ENCODE measurements around the gene GPC6.

The GPC6 gene

DNA sequence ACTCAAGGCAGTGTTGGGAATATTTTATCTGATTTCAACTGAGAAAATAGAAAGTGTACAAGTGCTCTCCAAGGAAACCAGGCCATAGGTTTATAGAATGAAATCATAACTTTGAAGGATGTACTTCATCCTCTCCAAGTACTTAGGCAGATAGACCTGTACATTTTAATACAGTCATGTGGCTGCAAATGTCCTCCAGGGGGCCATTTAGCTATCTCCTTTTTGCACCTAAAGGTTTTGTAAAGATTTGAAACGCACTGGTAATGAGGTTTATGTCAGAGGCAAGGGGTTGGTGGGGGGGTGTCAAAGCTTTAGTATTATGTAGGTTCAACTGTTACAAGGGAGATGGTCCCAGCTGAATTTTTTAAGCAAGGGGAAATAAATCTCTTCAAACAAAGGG lies 888.4 kb downstream of the GPC6 start:
- Histone ChIP-seq H3K36me3 (replicated peaks; ENCODE audit: insufficient read depth, low read length) (no peaks in the 10 kb centered on the region), H3K27ac (ENCODE audit: low read length) (no peak overlapping the region), H3K4me3 (ENCODE audit: low read length) (no peak overlapping the region), H3F3A (ENCODE audit: insufficient read depth, low read length) (no peaks in the 10 kb centered on the region), H3K27me3 (replicated peaks; ENCODE audit: insufficient read depth, low read length) (no peaks in the 10 kb centered on the region), H3K9me3 (replicated peaks; ENCODE audit: insufficient read depth, low read length) (no peaks in the 10 kb centered on the region), H3K9me2 (replicated peaks; ENCODE audit: insufficient read depth, low read length) (no peaks in the 10 kb centered on the region), H3K4me1 (ENCODE audit: low read length) (0 out of 2 replicates have a peak, but pooled peaks cover 3% of the 10 kb centered on the region), H4K20me1 (ENCODE audit: insufficient read depth, low read length) (no peaks in the 10 kb centered on the region), H3K4me2 (ENCODE audit: low read depth, low read length) (no peak overlapping the region), H2AFZ (ENCODE audit: low read length) (no peak overlapping the region), H3K79me2 (ENCODE audit: low read length) (no peaks in the 10 kb centered on the region), H3K9ac (ENCODE audit: low read length) (no peak overlapping the region)
- no peak for TF ChIP-seq CTCF (IDR thresholded peaks at IDR 0.05; ENCODE audit: low read length)
- no peak for TF ChIP-seq EZH2 (optimal IDR thresholded peaks at IDR 0.05; ENCODE audit: low read depth, low read length)
- no peak for TF ChIP-seq EZH2phosphoT487 (IDR thresholded peaks at IDR 0.05; ENCODE audit: low read length)
- DNase-seq: no peak

DNA sequence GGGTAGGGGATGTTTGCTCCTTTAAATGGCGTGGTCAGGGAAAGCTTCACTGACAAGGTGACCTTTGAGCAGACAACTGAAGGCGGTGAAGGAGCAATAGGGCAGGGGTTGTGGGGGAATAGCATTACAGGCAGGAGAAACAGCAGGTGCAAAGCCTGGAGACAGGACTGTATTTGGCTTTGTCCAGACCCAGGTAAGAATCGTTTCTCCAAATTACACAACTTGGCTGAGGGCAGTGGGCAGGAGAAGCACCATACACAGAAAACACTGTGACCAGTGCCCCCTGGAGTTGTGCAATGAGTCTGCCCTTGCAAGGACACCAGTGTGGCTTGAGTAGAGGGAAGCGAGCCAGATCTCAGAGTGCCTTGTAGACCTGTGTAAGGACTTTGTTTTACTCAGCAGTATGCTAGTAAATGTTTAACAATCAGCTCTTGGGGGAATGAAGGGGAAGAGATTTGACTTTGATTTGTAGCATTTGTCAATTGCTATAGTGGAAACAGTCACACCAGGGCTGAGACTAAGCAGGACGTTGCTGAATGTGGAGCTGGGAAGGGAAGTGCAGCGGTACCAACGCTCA lies 892.8 kb downstream of the GPC6 start:
- Histone ChIP-seq H3K4me3 (ENCODE audit: low read length) (no peak overlapping the region), H3K79me2 (ENCODE audit: low read length) (no peaks in the 10 kb centered on the region), H3K9me3 (replicated peaks; ENCODE audit: insufficient read depth, low read length) (no peaks in the 10 kb centered on the region), H3K36me3 (replicated peaks; ENCODE audit: insufficient read depth, low read length) (no peaks in the 10 kb centered on the region), H3K4me1 (ENCODE audit: low read length) (no peaks in the 10 kb centered on the region), H2AFZ (ENCODE audit: low read length) (no peak overlapping the region), H3K4me2 (ENCODE audit: low read depth, low read length) (no peak overlapping the region), H3K27me3 (replicated peaks; ENCODE audit: insufficient read depth, low read length) (no peaks in the 10 kb centered on the region), H3K27ac (ENCODE audit: low read length) (no peak overlapping the region), H4K20me1 (ENCODE audit: insufficient read depth, low read length) (no peaks in the 10 kb centered on the region), H3F3A (ENCODE audit: insufficient read depth, low read length) (no peaks in the 10 kb centered on the region), H3K9me2 (replicated peaks; ENCODE audit: insufficient read depth, low read length) (no peaks in the 10 kb centered on the region), H3K9ac (ENCODE audit: low read length) (no peak overlapping the region)
- TF ChIP-seq EZH2 (optimal IDR thresholded peaks at IDR 0.05; ENCODE audit: low read depth, low read length) (no peak), EZH2phosphoT487 (IDR thresholded peaks at IDR 0.05; ENCODE audit: low read length) (no peak), CTCF (IDR thresholded peaks at IDR 0.05; ENCODE audit: low read length) (no peak)
- DNase-seq: no peak

GRCh38 chr13:94120878-94121277 lies 894.3 kb downstream of the GPC6 start:
- Histone ChIP-seq H3K9ac (ENCODE audit: low read length) (no peak overlapping the region), H4K20me1 (ENCODE audit: insufficient read depth, low read length) (no peaks in the 10 kb centered on the region), H3K4me1 (ENCODE audit: low read length) (no peaks in the 10 kb centered on the region), H3K9me3 (replicated peaks; ENCODE audit: insufficient read depth, low read length) (no peaks in the 10 kb centered on the region), H3F3A (ENCODE audit: insufficient read depth, low read length) (no peaks in the 10 kb centered on the region), H2AFZ (ENCODE audit: low read length) (no peak overlapping the region), H3K27ac (ENCODE audit: low read length) (no peak overlapping the region), H3K9me2 (replicated peaks; ENCODE audit: insufficient read depth, low read length) (no peaks in the 10 kb centered on the region), H3K36me3 (replicated peaks; ENCODE audit: insufficient read depth, low read length) (no peaks in the 10 kb centered on the region), H3K79me2 (ENCODE audit: low read length) (no peaks in the 10 kb centered on the region), H3K4me3 (ENCODE audit: low read length) (no peak overlapping the region), H3K4me2 (ENCODE audit: low read depth, low read length) (no peak overlapping the region), H3K27me3 (replicated peaks; ENCODE audit: insufficient read depth, low read length) (no peaks in the 10 kb centered on the region)
- DNase-seq: no peak
- no peak for TF ChIP-seq EZH2phosphoT487 (IDR thresholded peaks at IDR 0.05; ENCODE audit: low read length)
- no peak for TF ChIP-seq EZH2 (optimal IDR thresholded peaks at IDR 0.05; ENCODE audit: low read depth, low read length)
- no peak for TF ChIP-seq CTCF (IDR thresholded peaks at IDR 0.05; ENCODE audit: low read length)
